Neural crest cell (in vitro differentiated cells): ENCODE results near the gene IRF1. TPM values are rescaled to one million over a fixed set of nuclear protein-coding genes. Genes with fewer than 3 reads are reported as not detected.

Experiments used
- DNase-seq: peaks from one replicate; pipeline ENCODE4 v3.0.0; 2021; ENCODE audit warnings: low read depth, mixed read lengths, low spot score
- H3K27ac Mint-ChIP-seq: one replicate; pipeline ENCODE4 v1.8.0; 2021; ENCODE audit warnings: mild to moderate bottlenecking, mixed read lengths; ENCODE audit not compliant: unreplicated experiment
- H3K27me3 Mint-ChIP-seq: 2 replicates; pipeline ENCODE4 v1.8.0; 2021; ENCODE audit warnings: low read depth, mild to moderate bottlenecking, mixed read lengths
- H3K36me3 Mint-ChIP-seq: 2 replicates; pipeline ENCODE4 v1.8.0; 2021; ENCODE audit warnings: low read depth, mild to moderate bottlenecking, mixed read lengths
- H3K4me1 Mint-ChIP-seq: 2 replicates; pipeline ENCODE4 v1.8.0; 2021; ENCODE audit warnings: mixed read lengths
- H3K4me3 Mint-ChIP-seq: one replicate; pipeline ENCODE4 v1.8.0; 2021; ENCODE audit warnings: mild to moderate bottlenecking, mixed read lengths
- H3K9me3 Mint-ChIP-seq: 2 replicates; pipeline ENCODE4 v1.8.0; 2021; ENCODE audit warnings: mixed read lengths
- CTCF ChIP-seq: fragments of 200-600 bp; sonication (generic); conservative IDR thresholded peaks from 2 replicates; pipeline ENCODE4 v1.5.0; 2021; ENCODE audit warnings: antibody characterized with exemption, mild to moderate bottlenecking
- total RNA-seq: library from RNA; stranded (reverse); gene quantifications from 2 replicates; pipeline ENCODE4 v1.2.1, GENCODE V29; 2021

IRF1 gene
- total RNA-seq, 1 donor from 2014 or later = 4.5 TPM

DNA sequence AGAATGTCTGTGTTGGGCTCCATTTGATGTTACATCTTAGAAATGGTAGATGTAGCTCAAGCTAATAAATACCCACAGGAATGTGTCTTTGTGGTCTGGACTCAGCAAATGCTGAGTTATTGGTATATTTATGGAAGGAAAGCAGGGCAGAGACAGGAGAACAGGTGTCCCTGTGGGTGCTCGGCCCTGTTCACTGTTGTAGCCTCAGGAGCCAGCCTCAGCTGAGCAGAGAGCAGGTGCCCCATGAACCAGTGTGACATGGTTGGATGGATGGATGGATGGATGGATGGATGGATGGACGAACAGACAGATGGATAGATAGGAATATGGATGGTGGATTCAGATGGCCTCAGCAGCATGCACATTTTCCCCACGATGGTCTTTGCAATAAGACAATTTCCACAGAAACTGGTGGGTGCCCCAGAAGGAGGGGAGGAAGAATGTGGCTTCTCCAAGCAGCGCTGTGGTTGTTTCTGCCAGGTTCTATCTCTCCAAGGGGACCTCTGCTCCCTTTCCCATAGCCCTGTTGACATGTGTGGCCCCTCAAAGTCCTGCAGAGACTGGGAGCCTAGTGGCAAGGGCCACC lies 8.2 kb upstream of the IRF1 start:
- Mint-ChIP-seq H3K27ac (no peak overlapping the region), H3K27me3 (peaks cover 17% of the 10 kb centered on the region), H3K9me3 (no peaks in the 10 kb centered on the region), H3K36me3 (no peaks in the 10 kb centered on the region), H3K4me1 (peaks cover 14% of the 10 kb centered on the region), H3K4me3 (no peak overlapping the region)
- no peak for TF ChIP-seq CTCF
- no peak for DNase-seq

GRCh38 chr5:132498152-132498551 lies 7.6 kb upstream of the IRF1 start:
- TF ChIP-seq CTCF = no peak
- Mint-ChIP-seq H3K9me3 (no peaks in the 10 kb centered on the region), H3K27ac (no peak overlapping the region), H3K4me1 (peaks cover 14% of the 10 kb centered on the region), H3K4me3 (peak overlapping the region; percentile 83), H3K36me3 (no peaks in the 10 kb centered on the region), H3K27me3 (peaks cover 23% of the 10 kb centered on the region)
- DNase-seq = no peak

DNA sequence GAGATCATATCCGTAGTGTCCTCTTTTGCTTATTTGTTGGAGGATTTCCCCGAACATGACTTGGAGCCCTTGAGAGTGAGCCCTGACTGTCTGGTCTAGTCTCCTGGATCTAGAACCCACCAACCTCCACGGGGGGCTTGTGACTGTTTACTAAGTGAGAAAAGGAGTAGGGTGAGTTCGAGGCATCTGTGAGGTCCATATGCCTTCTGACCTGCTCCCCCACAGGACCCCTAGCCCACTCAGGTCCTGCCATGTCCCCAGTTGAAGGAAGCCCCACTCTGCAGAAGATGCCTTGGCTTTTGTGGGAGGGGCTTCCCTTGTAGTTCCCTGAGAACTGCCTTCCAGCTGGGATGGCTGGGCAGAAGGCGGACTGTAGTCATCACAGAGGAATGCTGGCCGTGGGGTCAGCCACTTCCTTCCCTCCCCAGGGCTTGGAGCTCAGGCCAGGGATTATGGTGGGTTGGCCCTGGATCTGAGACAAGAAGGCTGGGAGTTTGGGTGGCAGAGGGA lies 7.0 kb upstream of the IRF1 start:
- Mint-ChIP-seq H3K27me3 (peaks cover 29% of the 10 kb centered on the region), H3K27ac (no peak overlapping the region), H3K9me3 (no peaks in the 10 kb centered on the region), H3K36me3 (no peaks in the 10 kb centered on the region), H3K4me3 (peak overlapping the region; percentile 83), H3K4me1 (peaks cover 14% of the 10 kb centered on the region)
- TF ChIP-seq CTCF = no peak
- DNase-seq = no peak

- TF ChIP-seq CTCF = no peak
- peaks cover 14% of the 10 kb centered on the region for H3K4me1 Mint-ChIP-seq
- peak overlapping the region; percentile 87 for H3K4me3 Mint-ChIP-seq
- H3K9me3 Mint-ChIP-seq = no peaks in the 10 kb centered on the region
- peaks cover 35% of the 10 kb centered on the region for H3K27me3 Mint-ChIP-seq
- H3K27ac Mint-ChIP-seq = no peak overlapping the region
- no peaks in the 10 kb centered on the region for H3K36me3 Mint-ChIP-seq
- peak; percentile 64 for DNase-seq
Measured at GRCh38 chr5:132496631-132497487, 6.3 kb upstream of the IRF1 start.

- peaks cover 14% of the 10 kb centered on the region for H3K4me1 Mint-ChIP-seq
- no peak overlapping the region for H3K27ac Mint-ChIP-seq
- H3K9me3 Mint-ChIP-seq = no peaks in the 10 kb centered on the region
- TF ChIP-seq CTCF = no peak
- no peaks in the 10 kb centered on the region for H3K36me3 Mint-ChIP-seq
- peaks cover 42% of the 10 kb centered on the region for H3K27me3 Mint-ChIP-seq
- H3K4me3 Mint-ChIP-seq = peak overlapping the region; percentile 87
- no peak for DNase-seq
Measured at GRCh38 chr5:132496191-132496630, 5.6 kb upstream of the IRF1 start.
